K562 (cell line): ENCODE results near the gene RBP3. TPM values are rescaled to one million over a fixed set of nuclear protein-coding genes. Genes with fewer than 3 reads are reported as not detected.

Experiments used
- ATAC-seq: fragments of 200-7000 bp; cut with Tn5 transposase; 3 replicates; pipeline ENCODE4 v1.9.1; 2020; ENCODE audit warnings: moderate library complexity
- BruUV-seq: library from RNA; stranded (reverse); fragments of 400-500 nt; replicated peaks from 2 replicates; lab custom pipeline; 2021; lab: Mats Ljungman, UMichigan
- CTCF ChIA-PET: fragments of 300-600 bp; formaldehyde crosslinking; extraction: SDS; loops from one replicate; lab custom pipeline; 2021; ENCODE audit warnings: low intra/inter-chr PET ratio; lab: Yijun Ruan, JAX
- POLR2A ChIA-PET: fragments of 300-600, 350-650 bp; sonication (Branson Sonifier 250); formaldehyde crosslinking; extraction: SDS; loops from one replicate; lab custom pipeline; 2021; ENCODE audit warnings: antibody characterized with exemption, inconsistent platforms; lab: Yijun Ruan, JAX
- DNase-seq, 4 experiments: peaks; one replicate each; pipeline versions ENCODE4 v3.0.0 to v3.0.0-alpha.2; 2011 to 2018; ENCODE audit warnings: low spot score in 3 of 4, mixed read lengths in 3 of 4; ENCODE audit errors: extremely low read depth in 1 of 4
- FAIRE-seq: peaks from 2 replicates; lab custom pipeline; 2011; peaks lifted over from hg19 to GRCh38; lab: Jason Lieb, UNC
- H2AFZ ChIP-seq: 2 replicates; pipeline ENCODE4 v1.6.0; 2011; ENCODE audit warnings: low read depth, low read length, control low read depth, inconsistent platforms
- H3K27ac ChIP-seq: fragments of 200-600 bp; 3 replicates; pipeline ENCODE4 v1.8.0; 2011; ENCODE audit warnings: low read depth, mild to moderate bottlenecking, control low read depth, inconsistent platforms, low read length, moderate library complexity, mixed read lengths; ENCODE audit errors: extremely low read depth
- H3K27me3 ChIP-seq, 2 experiments: fragments of 300-600 bp in 1 of 2; 2 replicates in 1 of 2; 3 replicates in 1 of 2; pipeline versions ENCODE4 v1.6.0 to v1.8.0; 2011; ENCODE audit warnings: inconsistent platforms in 2 of 2, low read length in 2 of 2, mild to moderate bottlenecking in 1 of 2, mixed read lengths in 1 of 2, moderate library complexity in 1 of 2; ENCODE audit not compliant: control insufficient read depth in 2 of 2, insufficient read depth in 2 of 2
- H3K36me3 ChIP-seq: fragments of 300-600 bp; 3 replicates; pipeline ENCODE4 v1.8.0; 2011; ENCODE audit warnings: mild to moderate bottlenecking, low read length, inconsistent platforms; ENCODE audit not compliant: control insufficient read depth, insufficient read depth
- H3K4me1 ChIP-seq, 2 experiments: fragments of 200-600 bp in 1 of 2; replicated peaks in 1 of 2; 2 replicates in 1 of 2; 3 replicates in 1 of 2; pipeline versions ENCODE4 v1.5.1 to v1.8.0; 2011; ENCODE audit warnings: inconsistent platforms in 2 of 2, low read length in 2 of 2, mild to moderate bottlenecking in 1 of 2, mixed read lengths in 1 of 2, moderate library complexity in 1 of 2; ENCODE audit not compliant: control insufficient read depth in 2 of 2, insufficient read depth in 2 of 2
- H3K4me2 ChIP-seq: 2 replicates; pipeline ENCODE4 v1.6.1; 2011; ENCODE audit warnings: low read length, control low read depth, inconsistent platforms, mixed read lengths; ENCODE audit not compliant: insufficient read depth
- H3K4me3 ChIP-seq: fragments of 200-600 bp; sonication (generic), shearing (Covaris generic); 2 replicates; pipeline ENCODE4 v1.5.1; 2016; ENCODE audit warnings: control low read depth, inconsistent platforms
- H3K79me2 ChIP-seq: fragments of 200-600 bp; 3 replicates; pipeline ENCODE4 v1.8.0; 2011; ENCODE audit warnings: low read length, inconsistent platforms; ENCODE audit not compliant: control insufficient read depth, insufficient read depth
- H3K9ac ChIP-seq, 2 experiments: 2 replicates each; pipeline versions ENCODE4 v1.6.0 to v1.6.1; 2011; ENCODE audit warnings: low read depth in 2 of 2, low read length in 2 of 2, control low read depth in 1 of 2, inconsistent platforms in 1 of 2, mild to moderate bottlenecking in 1 of 2, mixed read lengths in 1 of 2; ENCODE audit not compliant: insufficient read depth in 1 of 2
- H3K9me1 ChIP-seq: one replicate; pipeline ENCODE4 v1.6.0; 2011; ENCODE audit warnings: inconsistent platforms, mild to moderate bottlenecking, low read length, moderate library complexity; ENCODE audit not compliant: control insufficient read depth, insufficient read depth
- H3K9me3 ChIP-seq: replicated peaks from 2 replicates; pipeline ENCODE4 v1.5.1; 2011; ENCODE audit warnings: low read depth, low read length, inconsistent platforms; ENCODE audit not compliant: control insufficient read depth, insufficient read depth
- H4K20me1 ChIP-seq: replicated peaks from 2 replicates; pipeline ENCODE4 v1.6.1; 2011; ENCODE audit warnings: low read length, inconsistent platforms, mixed read lengths; ENCODE audit not compliant: control insufficient read depth, insufficient read depth
- ATF7 ChIP-seq: fragments of 450-650 bp; IDR thresholded peaks from 2 replicates; pipeline ENCODE4 v1.7.1; 2014; ENCODE audit warnings: mild to moderate bottlenecking, moderate library complexity
- CCNT2 ChIP-seq: IDR thresholded peaks from 2 replicates; pipeline ENCODE4 v1.6.1; 2011; ENCODE audit warnings: borderline replicate concordance, low read depth, mild to moderate bottlenecking, moderate library complexity, mixed read lengths, low read length; ENCODE audit not compliant: insufficient read length; ENCODE audit errors: extremely low read depth
- FIP1L1 ChIP-seq: fragments of 200-400 bp; formaldehyde crosslinking; IDR thresholded peaks from 2 replicates; pipeline ENCODE4 v1.6.1; 2018; ENCODE audit warnings: mild to moderate bottlenecking, low read depth, low read length; ENCODE audit not compliant: poor library complexity, severe bottlenecking
- HLTF ChIP-seq: fragments of 450-650 bp; IDR thresholded peaks from 2 replicates; pipeline ENCODE4 v1.6.1; 2016
- KLF16 ChIP-seq: IDR thresholded peaks from 2 replicates; pipeline ENCODE4 v1.6.1; 2016; ENCODE audit warnings: antibody characterized with exemption
- MTA2 ChIP-seq: fragments of 450-650 bp; IDR thresholded peaks from 2 replicates; pipeline ENCODE4 v1.6.1; 2016; ENCODE audit warnings: low read depth
- MXI1 ChIP-seq: IDR thresholded peaks from 2 replicates; pipeline ENCODE4 v1.6.1; 2011; ENCODE audit warnings: low read depth, mild to moderate bottlenecking, improper control_type of control experiment, low read length
- TEAD1 ChIP-seq, 2 experiments: fragments of 450-650 bp in 1 of 2; sonication (generic) in 1 of 2; formaldehyde crosslinking; IDR thresholded peaks; 2 replicates each; pipeline versions ENCODE4 v1.4.0 to v1.8.0; 2020 to 2022; ENCODE audit warnings: mild to moderate bottlenecking in 2 of 2, missing genetic modification reagents in 1 of 2
- ZNF780A ChIP-seq: fragments of 250-450 bp; sonication (Bioruptor Pico); IDR thresholded peaks from 2 replicates; pipeline ENCODE4 v1.5.0; 2021; ENCODE audit warnings: mild to moderate bottlenecking
- WGBS: fragments of 100-300 bp; shearing (Covaris generic); methylation state at CpG from one replicate; pipeline ENCODE4 v1.1.6; 2016; ENCODE audit warnings: low coverage, mixed read lengths; ENCODE audit not compliant: insufficient coverage; ENCODE audit errors: missing lambda C conversion rate; 5-methylcytosine and 5-hydroxymethylcytosine counted together
- in situ Hi-C: fragments of 300-500 bp; cut with MboI; formaldehyde crosslinking; loops from 4 replicates; pipeline ENCODE4 v1.15.0; 2018; ENCODE audit warnings: inconsistent platforms, mixed read lengths
- intact Hi-C: fragments of 100-400 bp; cut with micrococcal nuclease; formaldehyde crosslinking; loops from 2 replicates; pipeline ENCODE4 v1.14.2; 2022
- polyA plus RNA-seq, 8 experiments: library from polyadenylated mRNA; depleted of rRNA in 4 of 8; stranded (reverse) in 5 of 8; unstranded in 3 of 8; fragments of >200 nt; fragmentation: Nextera tagmentation in 2 of 8; fragmentation: Illumina TruSeq in 1 of 8; extraction: Ambion mirVana in 2 of 8; extraction: Trizol in 1 of 8; gene quantifications; 2 replicates each; pipeline versions ENCODE4 v1.2.1 to v1.2.3, GENCODE V29; 2011 to 2014; ENCODE audit warnings: inconsistent platforms in 1 of 8, missing spikeins in 1 of 8
- total RNA-seq, 7 experiments: library from RNA; depleted of rRNA in 6 of 7; stranded (reverse); fragments of >200 nt in 6 of 7; fragmentation: Illumina TruSeq in 2 of 7; extraction: Trizol in 2 of 7; gene quantifications; 2 replicates each; pipeline versions ENCODE4 v1.2.1 to v1.2.3, GENCODE V29; 2011 to 2021; ENCODE audit warnings: low replicate concordance in 1 of 7
- TF ChIP-seq, protein P1 (sequence below): sonication (generic); formaldehyde crosslinking; IDR thresholded peaks from 2 replicates; pipeline ENCODE4 v1.8.0; 2022; ENCODE audit warnings: missing genetic modification reagents, mild to moderate bottlenecking, borderline replicate concordance
- TF ChIP-seq, protein P2 (sequence below): fragments of 250-450 bp; sonication (Bioruptor Pico); IDR thresholded peaks from 2 replicates; pipeline ENCODE4 v1.5.0; 2022; ENCODE audit warnings: mild to moderate bottlenecking

Gene RBP3
- total and polyA plus RNA-seq, 9 of the 15 experiments (the other 6 are each of a cell fraction or from before 2014, with no cell fraction given) = not detected

DNA sequence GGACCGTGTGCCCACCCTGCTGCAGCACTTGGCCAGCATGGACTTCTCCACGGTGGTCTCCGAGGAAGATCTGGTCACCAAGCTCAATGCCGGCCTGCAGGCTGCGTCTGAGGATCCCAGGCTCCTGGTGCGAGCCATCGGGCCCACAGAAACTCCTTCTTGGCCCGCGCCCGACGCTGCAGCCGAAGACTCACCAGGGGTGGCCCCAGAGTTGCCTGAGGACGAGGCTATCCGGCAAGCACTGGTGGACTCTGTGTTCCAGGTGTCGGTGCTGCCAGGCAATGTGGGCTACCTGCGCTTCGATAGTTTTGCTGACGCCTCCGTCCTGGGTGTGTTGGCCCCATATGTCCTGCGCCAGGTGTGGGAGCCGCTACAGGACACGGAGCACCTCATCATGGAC is 1.4 kb downstream of the RBP3 start:
- FAIRE-seq (no peak), DNase-seq (no peak), ATAC-seq (no peak)
- BruUV-seq = no TSS peak
- no peaks in the 10 kb centered on the region for H3K79me2 ChIP-seq
- H3K36me3 ChIP-seq = no peaks in the 10 kb centered on the region
- peaks cover 20% of the 10 kb centered on the region for H4K20me1 ChIP-seq
- in situ Hi-C loops (no loop called here), intact Hi-C loops (no loop called here)
- H3K27ac ChIP-seq = no peak overlapping the region
- no peak for TF ChIP-seq FIP1L1
- TF ChIP-seq, protein P1, sequence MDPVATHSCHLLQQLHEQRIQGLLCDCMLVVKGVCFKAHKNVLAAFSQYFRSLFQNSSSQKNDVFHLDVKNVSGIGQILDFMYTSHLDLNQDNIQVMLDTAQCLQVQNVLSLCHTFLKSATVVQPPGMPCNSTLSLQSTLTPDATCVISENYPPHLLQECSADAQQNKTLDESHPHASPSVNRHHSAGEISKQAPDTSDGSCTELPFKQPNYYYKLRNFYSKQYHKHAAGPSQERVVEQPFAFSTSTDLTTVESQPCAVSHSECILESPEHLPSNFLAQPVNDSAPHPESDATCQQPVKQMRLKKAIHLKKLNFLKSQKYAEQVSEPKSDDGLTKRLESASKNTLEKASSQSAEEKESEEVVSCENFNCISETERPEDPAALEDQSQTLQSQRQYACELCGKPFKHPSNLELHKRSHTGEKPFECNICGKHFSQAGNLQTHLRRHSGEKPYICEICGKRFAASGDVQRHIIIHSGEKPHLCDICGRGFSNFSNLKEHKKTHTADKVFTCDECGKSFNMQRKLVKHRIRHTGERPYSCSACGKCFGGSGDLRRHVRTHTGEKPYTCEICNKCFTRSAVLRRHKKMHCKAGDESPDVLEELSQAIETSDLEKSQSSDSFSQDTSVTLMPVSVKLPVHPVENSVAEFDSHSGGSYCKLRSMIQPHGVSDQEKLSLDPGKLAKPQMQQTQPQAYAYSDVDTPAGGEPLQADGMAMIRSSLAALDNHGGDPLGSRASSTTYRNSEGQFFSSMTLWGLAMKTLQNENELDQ (CRISPR knock-in tag) = no peak
- no peak for TF ChIP-seq ZNF780A (CRISPR knock-in tag)
- TF ChIP-seq MXI1 = no peak
- TF ChIP-seq CCNT2 = no peak
- TF ChIP-seq TEAD1 (CRISPR knock-in tag; IDR thresholded peaks at IDR 0.05) = no peak
- no peak for TF ChIP-seq HLTF
- TF ChIP-seq ATF7 = no peak
- TF ChIP-seq KLF16 = no peak
- TF ChIP-seq, protein P2, sequence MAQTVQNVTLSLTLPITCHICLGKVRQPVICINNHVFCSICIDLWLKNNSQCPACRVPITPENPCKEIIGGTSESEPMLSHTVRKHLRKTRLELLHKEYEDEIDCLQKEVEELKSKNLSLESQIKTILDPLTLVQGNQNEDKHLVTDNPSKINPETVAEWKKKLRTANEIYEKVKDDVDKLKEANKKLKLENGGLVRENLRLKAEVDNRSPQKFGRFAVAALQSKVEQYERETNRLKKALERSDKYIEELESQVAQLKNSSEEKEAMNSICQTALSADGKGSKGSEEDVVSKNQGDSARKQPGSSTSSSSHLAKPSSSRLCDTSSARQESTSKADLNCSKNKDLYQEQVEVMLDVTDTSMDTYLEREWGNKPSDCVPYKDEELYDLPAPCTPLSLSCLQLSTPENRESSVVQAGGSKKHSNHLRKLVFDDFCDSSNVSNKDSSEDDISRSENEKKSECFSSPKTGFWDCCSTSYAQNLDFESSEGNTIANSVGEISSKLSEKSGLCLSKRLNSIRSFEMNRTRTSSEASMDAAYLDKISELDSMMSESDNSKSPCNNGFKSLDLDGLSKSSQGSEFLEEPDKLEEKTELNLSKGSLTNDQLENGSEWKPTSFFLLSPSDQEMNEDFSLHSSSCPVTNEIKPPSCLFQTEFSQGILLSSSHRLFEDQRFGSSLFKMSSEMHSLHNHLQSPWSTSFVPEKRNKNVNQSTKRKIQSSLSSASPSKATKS (CRISPR knock-in tag) = no peak
- TF ChIP-seq MTA2 = no peak
- no peak overlapping the region for H3K4me3 ChIP-seq
- H3K4me1 ChIP-seq = peaks cover 0 to 26% of the 10 kb centered on the region in 2 experiments; a peak in 1 of 5 replicates
- no peak overlapping the region for H3K9ac ChIP-seq
- no peak overlapping the region for H2AFZ ChIP-seq
- ChIA-PET CTCF (no interaction called here), POLR2A (interaction anchor here (0.6 kb wide), 1 partner anchor 1914 kb away, joined by 3 read pairs; no protein-coding TSS in a partner anchor)
- H3K9me1 ChIP-seq = no peaks in the 10 kb centered on the region
- H3K9me3 ChIP-seq = no peaks in the 10 kb centered on the region
- H3K27me3 ChIP-seq = peaks cover 47 to 88% of the 10 kb centered on the region in 2 experiments; a peak in 4 of 5 replicates
- no peak overlapping the region for H3K4me2 ChIP-seq
- WGBS = 2% methylated on average over 22 of the region's 22 CpGs
